Frontal cortex (tissue), 4 donors: ENCODE measurements around the gene PLOD1. TPM values are rescaled to one million over a fixed set of nuclear protein-coding genes. Genes with fewer than 3 reads are reported as not detected.
A peak's percentile ranks its signal among the peaks of the same experiment; 100 is the strongest.
"Not testable (repeated sequence)": the region's sequence is repeated elsewhere in the genome, so short reads cannot be mapped to it uniquely, and the experiment has no call there.

Experiments
- DNase-seq, 2 donors: peaks; one replicate each; pipeline ENCODE4 v3.0.0; 2012; ENCODE audit warnings: low spot score in 2 of 2
- FAIRE-seq: peaks from 2 replicates; lab custom pipeline; 2012; peaks lifted over from hg19 to GRCh38; lab: Jason Lieb, UNC
- total RNA-seq: library from RNA; depleted of rRNA; stranded (reverse); fragments of >200 nt; gene quantifications from one replicate; pipeline ENCODE4 v1.2.3, GENCODE V29; 2014
- donor health status: control.
- donor health status: control.
- donor health status: control.

Gene PLOD1
- total RNA-seq, 1 donor from 2014 or later, result 15.5 TPM

- FAIRE-seq (no peak), DNase-seq (no peak)
Observed at GRCh38 chr1:11999236-11999635, 64.7 kb downstream of the PLOD1 start.

GRCh38 chr1:12001249-12001917 lies 66.9 kb downstream of the PLOD1 start:
- DNase-seq (no peak), FAIRE-seq (no peak)

GRCh38 chr1:12001996-12002493 lies 67.5 kb downstream of the PLOD1 start:
- no peak for DNase-seq
- no peak for FAIRE-seq

- DNase-seq (no peak), FAIRE-seq (no peak)
Observed at GRCh38 chr1:12003762-12004161, 69.2 kb downstream of the PLOD1 start.

GRCh38 chr1:12005488-12006166 lies 71.1 kb downstream of the PLOD1 start:
- FAIRE-seq, result no peak
- DNase-seq, result no peak

- no peak for FAIRE-seq
Observed at GRCh38 chr1:12006167-12006921, 71.8 kb downstream of the PLOD1 start.

GRCh38 chr1:12007204-12007603 lies 72.7 kb downstream of the PLOD1 start:
- no peak for FAIRE-seq

More at GRCh38 chr1:12006167-12006921, 71.8 kb downstream of the PLOD1 start:
- no peak for DNase-seq

GRCh38 chr1:12008355-12008754 lies 73.8 kb downstream of the PLOD1 start:
- not testable (repeated sequence) for FAIRE-seq, DNase-seq

More at GRCh38 chr1:12007204-12007603, 72.7 kb downstream of the PLOD1 start:
- no peak for DNase-seq

- no peak for DNase-seq
- FAIRE-seq, result no peak
Observed at GRCh38 chr1:12009318-12009947, 74.9 kb downstream of the PLOD1 start.

- no peak for DNase-seq
- no peak for FAIRE-seq
Observed at GRCh38 chr1:12010746-12011570, 76.4 kb downstream of the PLOD1 start.

- no peak for DNase-seq
- FAIRE-seq, result no peak
Observed at GRCh38 chr1:12011998-12012397, 77.5 kb downstream of the PLOD1 start.

- DNase-seq (no peak), FAIRE-seq (no peak)
Observed at GRCh38 chr1:12012560-12013316, 78.2 kb downstream of the PLOD1 start.

GRCh38 chr1:12014141-12014991 lies 79.8 kb downstream of the PLOD1 start:
- DNase-seq, result peak in 1 of 2 donors; percentile 19
- no peak for FAIRE-seq

GRCh38 chr1:12015001-12015491 lies 80.5 kb downstream of the PLOD1 start:
- DNase-seq, result no peak
- FAIRE-seq, result no peak

- DNase-seq (no peak), FAIRE-seq (no peak)
Observed at GRCh38 chr1:12015499-12015898, 81.0 kb downstream of the PLOD1 start.

GRCh38 chr1:12016182-12016581 lies 81.7 kb downstream of the PLOD1 start:
- DNase-seq (no peak), FAIRE-seq (no peak)

- no peak for DNase-seq
- no peak for FAIRE-seq
Observed at GRCh38 chr1:12019858-12020509, 85.5 kb downstream of the PLOD1 start.
